ENCODE data around the gene COL23A1.

The COL23A1 gene

GRCh38 chr5:178458140-178458539 lies 132.1 kb downstream of the COL23A1 start:
- Histone ChIP-seq H3K27me3 (ENCODE audit: control insufficient read depth, insufficient read depth, low read length) (no peaks in the 10 kb centered on the region), H3K27ac (ENCODE audit: low read length) (no peak overlapping the region), H3K9me3 (ENCODE audit: control insufficient read depth, low read depth, low read length) (no peaks in the 10 kb centered on the region), H3K36me3 (ENCODE audit: control insufficient read depth, low read depth, low read length) (no peaks in the 10 kb centered on the region), H3K4me1 (ENCODE audit: control insufficient read depth, low read depth, low read length) (peaks cover 22% of the 10 kb centered on the region), H3K4me3 (ENCODE audit: low read length) (no peak overlapping the region), H3K9ac (ENCODE audit: low read length) (no peak overlapping the region)

DNA sequence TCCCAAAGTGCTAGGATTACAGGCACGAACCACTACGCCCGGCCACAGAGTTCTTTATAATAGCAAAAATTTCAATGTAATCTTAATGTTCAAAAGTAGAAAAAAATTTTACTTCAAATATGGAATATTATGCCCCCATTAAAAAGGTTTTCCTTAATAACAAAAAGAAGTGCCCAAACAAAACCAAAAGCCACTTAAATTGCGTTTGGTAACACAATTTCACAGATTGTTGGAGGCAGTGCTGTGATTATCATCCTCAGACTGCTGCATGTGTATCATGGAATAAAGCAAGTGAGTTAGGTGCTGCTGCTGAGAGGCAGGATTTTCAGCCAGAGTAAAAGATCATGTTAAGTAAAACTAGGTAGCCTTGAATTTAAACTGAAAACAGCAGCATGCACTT lies 132.7 kb downstream of the COL23A1 start:
- Histone ChIP-seq H3K9ac (ENCODE audit: low read length) (no peak overlapping the region), H3K27me3 (ENCODE audit: control insufficient read depth, insufficient read depth, low read length) (no peaks in the 10 kb centered on the region)

DNA sequence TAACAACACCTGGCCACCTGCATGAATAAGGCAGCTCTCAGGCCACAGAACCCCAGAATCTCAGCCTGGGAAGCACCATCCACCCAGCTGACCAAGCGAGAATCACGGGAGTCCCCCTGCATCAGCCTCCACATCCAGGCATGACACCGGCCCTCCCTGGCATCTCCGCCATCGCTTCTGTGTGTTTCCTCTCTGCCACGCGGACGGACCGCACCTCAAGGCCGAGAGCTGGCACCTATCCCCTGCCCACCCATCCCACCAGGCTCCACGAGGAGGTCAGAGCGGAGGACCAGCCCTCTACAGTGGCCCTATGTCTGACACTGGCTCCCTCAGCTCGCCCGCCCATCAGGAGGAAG lies 134.7 kb downstream of the COL23A1 start:
- no peak overlapping the region for H3K9ac ChIP-seq (ENCODE audit: low read length)
- no peak overlapping the region for H3K4me3 ChIP-seq (ENCODE audit: low read length)
- no peak overlapping the region for H3K27ac ChIP-seq (ENCODE audit: low read length)
- no peaks in the 10 kb centered on the region for H3K27me3 ChIP-seq (ENCODE audit: control insufficient read depth, insufficient read depth, low read length)
- H3K9me3 ChIP-seq (ENCODE audit: control insufficient read depth, low read depth, low read length) = no peaks in the 10 kb centered on the region
- H3K36me3 ChIP-seq (ENCODE audit: control insufficient read depth, low read depth, low read length) = no peaks in the 10 kb centered on the region
- H3K4me1 ChIP-seq (ENCODE audit: control insufficient read depth, low read depth, low read length) = peaks cover 5% of the 10 kb centered on the region

More for the DNA sequence above, 132.7 kb downstream of the COL23A1 start:
- no peak overlapping the region for H3K4me3 ChIP-seq (ENCODE audit: low read length)
- no peaks in the 10 kb centered on the region for H3K9me3 ChIP-seq (ENCODE audit: control insufficient read depth, low read depth, low read length)
- H3K36me3 ChIP-seq (ENCODE audit: control insufficient read depth, low read depth, low read length) = no peaks in the 10 kb centered on the region
- H3K4me1 ChIP-seq (ENCODE audit: control insufficient read depth, low read depth, low read length) = peaks cover 16% of the 10 kb centered on the region
- H3K27ac ChIP-seq (ENCODE audit: low read length) = no peak overlapping the region

- H3K4me1 ChIP-seq (ENCODE audit: control insufficient read depth, low read depth, low read length) = peaks cover 10% of the 10 kb centered on the region
- no peak overlapping the region for H3K9ac ChIP-seq (ENCODE audit: low read length)
- no peaks in the 10 kb centered on the region for H3K36me3 ChIP-seq (ENCODE audit: control insufficient read depth, low read depth, low read length)
- no peak overlapping the region for H3K27ac ChIP-seq (ENCODE audit: low read length)
- H3K27me3 ChIP-seq (ENCODE audit: control insufficient read depth, insufficient read depth, low read length) = no peaks in the 10 kb centered on the region
- no peak overlapping the region for H3K4me3 ChIP-seq (ENCODE audit: low read length)
- H3K9me3 ChIP-seq (ENCODE audit: control insufficient read depth, low read depth, low read length) = no peaks in the 10 kb centered on the region
Observed at GRCh38 chr5:178454821-178455479, 135.2 kb downstream of the COL23A1 start.

DNA sequence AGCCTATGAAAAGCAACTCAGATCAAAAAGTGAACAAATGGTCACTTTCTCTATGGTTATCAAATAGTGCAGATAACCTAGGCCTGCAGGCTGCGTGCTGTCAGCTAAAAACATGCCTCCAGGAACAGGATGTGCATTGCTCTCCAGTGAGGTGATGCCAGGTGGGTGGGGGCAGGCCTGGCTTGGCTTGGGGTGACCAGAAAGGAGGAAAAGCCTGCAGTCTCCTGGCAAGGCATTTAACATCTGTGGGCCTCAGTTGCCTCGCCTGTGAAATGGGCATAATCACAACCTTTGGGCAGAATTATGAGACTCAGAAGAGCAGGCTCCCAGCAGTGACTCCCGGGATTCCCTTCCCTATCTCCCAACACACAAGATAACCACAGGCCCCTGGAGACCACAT lies 135.9 kb downstream of the COL23A1 start:
- Histone ChIP-seq H3K27ac (ENCODE audit: low read length) (no peak overlapping the region), H3K36me3 (ENCODE audit: control insufficient read depth, low read depth, low read length) (no peaks in the 10 kb centered on the region), H3K4me3 (ENCODE audit: low read length) (no peak overlapping the region), H3K9me3 (ENCODE audit: control insufficient read depth, low read depth, low read length) (no peaks in the 10 kb centered on the region), H3K4me1 (ENCODE audit: control insufficient read depth, low read depth, low read length) (peaks cover 16% of the 10 kb centered on the region), H3K9ac (ENCODE audit: low read length) (no peak overlapping the region), H3K27me3 (ENCODE audit: control insufficient read depth, insufficient read depth, low read length) (no peaks in the 10 kb centered on the region)

DNA sequence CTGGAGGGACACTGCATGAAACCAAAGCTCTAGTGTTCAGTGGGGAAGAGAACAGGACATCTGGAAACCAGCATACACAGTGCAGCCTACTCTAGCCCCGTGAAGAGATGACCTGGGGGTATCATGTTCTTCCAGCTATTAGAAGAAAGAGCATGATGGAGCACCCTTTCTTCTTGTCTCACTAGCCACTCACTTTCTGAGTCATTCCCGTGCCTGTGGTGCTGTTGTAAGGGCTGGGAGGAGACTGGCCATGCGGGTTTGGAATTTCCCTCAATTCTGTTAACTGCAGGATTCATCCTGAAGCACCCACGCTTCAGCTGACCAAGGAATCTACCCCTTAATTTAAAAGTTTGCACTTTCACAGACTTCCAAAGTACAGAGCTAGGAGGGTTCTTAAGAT lies 137.0 kb downstream of the COL23A1 start:
- Histone ChIP-seq H3K4me3 (ENCODE audit: low read length) (no peak overlapping the region), H3K9me3 (ENCODE audit: control insufficient read depth, low read depth, low read length) (no peaks in the 10 kb centered on the region), H3K27ac (ENCODE audit: low read length) (no peak overlapping the region), H3K9ac (ENCODE audit: low read length) (no peak overlapping the region), H3K27me3 (ENCODE audit: control insufficient read depth, insufficient read depth, low read length) (no peaks in the 10 kb centered on the region), H3K36me3 (ENCODE audit: control insufficient read depth, low read depth, low read length) (no peaks in the 10 kb centered on the region), H3K4me1 (ENCODE audit: control insufficient read depth, low read depth, low read length) (peaks cover 18% of the 10 kb centered on the region)

DNA sequence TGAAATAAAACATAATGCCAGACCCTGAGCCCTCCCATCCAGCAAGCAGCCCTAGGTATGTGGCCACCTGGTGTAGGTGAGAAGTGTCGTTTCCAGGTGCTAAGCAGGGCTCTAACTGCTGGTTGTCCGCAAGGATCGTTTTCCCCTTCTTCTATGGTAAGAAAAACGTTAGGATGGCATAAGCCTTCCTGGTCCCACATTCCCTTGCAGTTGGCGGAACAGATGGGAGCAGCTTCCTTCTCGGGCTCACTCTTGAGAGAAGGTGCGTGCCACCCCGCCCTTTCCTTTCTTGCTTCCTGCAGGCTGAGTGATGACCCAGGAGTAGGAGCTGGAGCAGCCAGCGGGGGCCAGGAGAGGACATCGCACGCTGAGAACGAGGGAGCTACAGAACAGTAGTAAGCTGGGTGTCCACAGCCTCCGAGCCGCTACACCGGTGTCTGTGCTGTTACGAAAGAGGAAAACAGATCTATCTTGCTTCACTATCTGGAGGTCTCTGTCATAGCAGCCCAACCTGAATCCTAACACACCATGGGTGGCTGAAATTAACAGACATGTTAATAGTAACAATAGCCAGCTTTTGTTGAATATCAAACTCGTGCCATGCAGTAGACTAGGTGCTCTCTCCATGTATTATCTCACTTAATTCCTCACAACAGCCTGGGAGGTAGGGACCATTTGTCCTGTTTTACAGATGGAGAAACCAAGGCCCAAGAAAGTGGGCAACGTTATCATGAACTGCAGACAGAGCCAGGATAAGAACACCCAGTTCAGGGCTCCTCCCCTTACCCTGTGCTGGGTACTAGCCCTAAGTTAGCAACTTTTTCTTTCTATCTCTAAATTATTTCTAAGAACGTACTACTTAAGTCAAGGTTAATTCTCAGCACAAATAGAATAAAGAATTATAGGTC lies 139.8 kb downstream of the COL23A1 start:
- H3K27ac ChIP-seq (ENCODE audit: low read length) = no peak overlapping the region

DNA sequence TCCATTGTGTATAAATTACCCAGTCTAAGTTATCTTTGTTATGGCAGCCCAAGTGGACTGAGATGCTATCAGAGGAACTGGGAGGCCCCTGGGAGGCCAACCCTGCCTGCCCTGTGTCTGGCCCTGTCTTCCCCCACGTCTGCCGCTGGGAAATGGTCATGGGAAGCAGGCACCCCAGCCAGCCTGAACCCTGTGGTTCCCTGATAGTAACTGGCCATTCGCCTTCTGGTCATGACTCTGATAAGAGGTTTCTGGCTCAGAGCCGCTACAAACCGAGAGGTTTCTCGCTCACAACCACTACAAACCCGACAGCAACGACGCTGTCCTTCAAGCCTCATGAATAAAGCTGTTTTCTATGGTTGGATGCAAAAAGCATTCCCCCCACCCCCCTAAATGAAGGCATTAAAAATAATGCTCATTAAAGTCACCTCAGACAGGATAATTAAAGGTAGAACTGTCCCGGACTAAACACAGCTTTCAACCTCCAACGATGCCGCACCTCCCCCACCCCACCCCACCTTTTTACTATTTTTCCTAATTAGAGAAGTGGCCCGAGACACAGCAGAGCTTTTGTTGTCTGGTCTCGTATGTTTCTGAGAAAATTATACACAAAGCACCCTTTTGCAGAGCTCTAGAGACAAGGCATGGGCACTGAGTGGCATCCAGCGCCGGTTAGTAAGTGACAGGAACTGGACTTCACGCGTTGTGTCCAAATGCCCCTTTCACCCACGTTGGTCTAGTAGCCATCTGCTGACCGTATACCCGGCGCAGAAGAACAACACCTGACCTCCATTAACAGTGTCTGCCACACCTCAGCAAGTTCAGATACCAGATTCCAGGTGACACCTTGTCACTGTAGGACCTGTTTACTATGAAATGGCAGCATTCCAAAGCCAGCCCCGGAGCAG lies 140.8 kb downstream of the COL23A1 start:
- no peak overlapping the region for H3K4me3 ChIP-seq (ENCODE audit: low read length)
- no peak overlapping the region for H3K9ac ChIP-seq (ENCODE audit: low read length)
- H3K27me3 ChIP-seq (ENCODE audit: control insufficient read depth, insufficient read depth, low read length) = no peaks in the 10 kb centered on the region
- no peaks in the 10 kb centered on the region for H3K36me3 ChIP-seq (ENCODE audit: control insufficient read depth, low read depth, low read length)
- no peak overlapping the region for H3K27ac ChIP-seq (ENCODE audit: low read length)
- H3K9me3 ChIP-seq (ENCODE audit: control insufficient read depth, low read depth, low read length) = no peaks in the 10 kb centered on the region
- H3K4me1 ChIP-seq (ENCODE audit: control insufficient read depth, low read depth, low read length) = peaks cover 18% of the 10 kb centered on the region

More for the DNA sequence above, 139.8 kb downstream of the COL23A1 start:
- Histone ChIP-seq H3K36me3 (ENCODE audit: control insufficient read depth, low read depth, low read length) (no peaks in the 10 kb centered on the region), H3K9me3 (ENCODE audit: control insufficient read depth, low read depth, low read length) (no peaks in the 10 kb centered on the region), H3K27me3 (ENCODE audit: control insufficient read depth, insufficient read depth, low read length) (no peaks in the 10 kb centered on the region), H3K4me3 (ENCODE audit: low read length) (no peak overlapping the region), H3K4me1 (ENCODE audit: control insufficient read depth, low read depth, low read length) (peaks cover 18% of the 10 kb centered on the region), H3K9ac (ENCODE audit: low read length) (no peak overlapping the region)

- Histone ChIP-seq H3K9ac (ENCODE audit: low read length) (no peak overlapping the region), H3K36me3 (ENCODE audit: control insufficient read depth, low read depth, low read length) (no peaks in the 10 kb centered on the region), H3K27me3 (ENCODE audit: control insufficient read depth, insufficient read depth, low read length) (no peaks in the 10 kb centered on the region), H3K4me1 (ENCODE audit: control insufficient read depth, low read depth, low read length) (peaks cover 13% of the 10 kb centered on the region), H3K9me3 (ENCODE audit: control insufficient read depth, low read depth, low read length) (no peaks in the 10 kb centered on the region), H3K27ac (ENCODE audit: low read length) (no peak overlapping the region), H3K4me3 (ENCODE audit: low read length) (no peak overlapping the region)
Observed at GRCh38 chr5:178445534-178445933, 144.7 kb downstream of the COL23A1 start.

DNA sequence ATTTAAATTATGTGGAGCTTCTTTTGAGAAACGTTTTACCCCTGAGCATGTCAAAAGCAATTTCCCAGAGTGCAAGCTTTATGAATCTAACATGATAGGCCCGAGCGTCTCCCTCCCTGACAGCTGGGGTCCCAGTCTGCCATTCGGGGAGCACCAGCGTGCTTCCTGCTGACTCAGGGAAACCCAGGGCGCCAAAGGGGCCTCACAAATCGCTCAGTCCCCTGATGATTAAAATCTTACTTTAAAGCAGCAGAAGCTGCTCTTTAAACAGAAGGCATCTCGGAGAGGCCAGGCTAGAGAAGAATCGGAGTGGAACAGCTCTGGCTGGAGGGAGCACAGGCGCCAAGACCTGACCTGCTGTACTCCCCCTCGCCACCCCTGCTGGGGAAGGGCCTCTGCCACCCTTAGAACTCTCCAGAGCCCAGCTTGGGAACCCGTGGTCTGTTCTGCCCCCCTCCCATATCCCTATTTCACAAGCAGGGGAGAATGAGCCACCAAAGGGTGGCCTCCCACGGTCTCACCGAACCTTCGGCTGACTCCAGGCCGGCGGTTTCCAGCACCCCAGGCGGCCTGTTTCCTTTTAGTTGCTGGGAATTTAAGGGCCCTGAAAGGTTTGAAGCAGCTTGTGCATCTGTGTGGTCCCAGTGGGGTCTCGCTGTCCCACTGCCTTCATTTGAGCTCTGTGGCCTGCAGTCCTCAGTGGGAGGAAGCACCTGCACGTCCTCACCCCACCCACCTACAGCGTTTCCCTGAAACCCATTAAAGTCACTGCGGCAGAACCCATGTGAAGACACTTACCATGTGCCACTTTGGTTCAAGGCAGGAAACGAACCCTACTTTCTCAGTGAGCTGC lies 147.6 kb downstream of the COL23A1 start:
- no peak overlapping the region for H3K27ac ChIP-seq (ENCODE audit: low read length)
- H3K36me3 ChIP-seq (ENCODE audit: control insufficient read depth, low read depth, low read length) = no peaks in the 10 kb centered on the region
- no peaks in the 10 kb centered on the region for H3K27me3 ChIP-seq (ENCODE audit: control insufficient read depth, insufficient read depth, low read length)
- no peak overlapping the region for H3K4me3 ChIP-seq (ENCODE audit: low read length)
- no peak overlapping the region for H3K9ac ChIP-seq (ENCODE audit: low read length)
- no peaks in the 10 kb centered on the region for H3K9me3 ChIP-seq (ENCODE audit: control insufficient read depth, low read depth, low read length)
- H3K4me1 ChIP-seq (ENCODE audit: control insufficient read depth, low read depth, low read length) = no peaks in the 10 kb centered on the region
